GM18870 (cell line): ENCODE results near the gene OXTR.
A peak's percentile ranks its signal among the peaks of the same experiment; 100 is the strongest.

ENCODE experiments used
- ATAC-seq: cut with Tn5 transposase; IDR thresholded peaks from one replicate; pipeline ENCODE4 v1.9.1; 2021; ENCODE audit warnings: moderate library complexity; ENCODE audit not compliant: unreplicated experiment

Gene OXTR

DNA sequence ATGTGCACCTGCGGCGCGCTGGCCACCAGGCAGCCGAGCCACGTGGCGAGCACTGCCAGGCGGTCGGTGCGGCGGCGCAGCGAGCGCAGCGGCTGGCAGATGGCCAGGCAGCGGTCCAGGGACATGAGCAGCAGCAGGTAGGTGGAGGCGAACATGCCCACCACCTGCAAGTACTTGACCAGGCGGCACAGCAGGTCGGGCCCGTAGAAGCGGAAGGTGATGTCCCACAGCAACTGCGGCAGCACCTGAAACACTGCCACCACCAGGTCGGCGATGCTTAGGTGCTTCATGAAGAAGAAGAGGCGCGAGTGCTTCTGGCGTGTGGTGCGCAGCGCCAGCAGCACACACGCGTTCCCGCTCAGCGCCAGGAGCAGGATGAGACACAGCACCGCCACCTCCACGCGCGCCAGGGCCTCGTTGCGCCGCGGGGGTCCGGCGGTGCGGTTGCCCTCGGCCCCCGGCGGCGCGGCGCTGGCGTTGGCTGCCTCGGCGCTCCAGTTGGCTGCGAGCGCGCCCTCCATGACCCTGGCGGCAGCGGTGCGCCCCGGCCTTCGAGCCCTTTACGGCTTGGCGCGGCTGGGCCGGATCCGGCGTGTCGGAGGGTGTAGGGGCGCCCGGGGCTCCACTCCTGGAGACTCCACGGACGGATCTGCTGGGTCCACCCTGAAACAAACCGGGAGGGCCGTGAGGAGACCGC lies 1.6 kb downstream of the OXTR start:
- peak; percentile 38 for ATAC-seq

GRCh38 chr3:8767256-8767666 lies 2.2 kb downstream of the OXTR start:
- no peak for ATAC-seq

GRCh38 chr3:8766148-8766547 lies 3.3 kb downstream of the OXTR start:
- ATAC-seq = no peak

GRCh38 chr3:8765528-8765927 lies 3.9 kb downstream of the OXTR start:
- no peak for ATAC-seq

- ATAC-seq = no peak
These were observed 4.9 kb downstream of the OXTR start for GRCh38 chr3:8764528-8764927.

DNA sequence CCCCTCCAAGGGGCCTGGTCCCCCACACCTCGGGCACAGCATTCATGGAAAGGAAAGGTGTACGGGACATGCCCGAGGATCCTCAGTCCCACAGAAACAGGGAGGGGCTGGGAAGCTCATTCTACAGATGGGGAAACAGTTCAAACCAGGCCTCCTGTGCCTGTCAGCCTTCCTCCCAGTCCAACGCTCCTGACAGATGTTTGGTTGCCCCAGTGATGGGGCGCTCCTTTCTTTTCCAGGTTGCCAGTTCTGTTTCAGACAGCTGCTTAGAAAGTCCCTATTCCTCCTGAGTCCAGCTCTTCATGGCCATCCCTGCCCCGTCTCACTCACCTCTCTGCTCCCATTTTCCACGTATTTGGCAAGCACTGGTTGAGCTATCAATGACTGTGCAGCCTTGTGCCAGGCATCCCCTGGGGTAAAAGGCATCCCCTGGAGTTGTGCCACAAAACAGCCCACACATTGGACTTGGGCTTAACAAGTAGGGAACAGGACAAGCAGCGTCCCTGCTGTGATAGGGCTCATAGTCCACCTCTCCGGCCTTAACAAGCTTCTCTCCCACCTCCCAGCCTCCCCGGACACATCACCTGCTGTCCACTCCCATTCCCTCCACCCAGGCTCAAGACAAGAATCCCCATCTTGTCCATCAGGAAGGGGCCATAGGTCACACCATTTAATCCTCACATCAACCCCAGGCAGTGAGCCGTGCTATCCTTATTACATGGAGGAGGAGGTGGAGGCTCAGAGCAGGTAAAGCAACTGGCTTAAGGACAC lies 6.6 kb downstream of the OXTR start:
- ATAC-seq = no peak

DNA sequence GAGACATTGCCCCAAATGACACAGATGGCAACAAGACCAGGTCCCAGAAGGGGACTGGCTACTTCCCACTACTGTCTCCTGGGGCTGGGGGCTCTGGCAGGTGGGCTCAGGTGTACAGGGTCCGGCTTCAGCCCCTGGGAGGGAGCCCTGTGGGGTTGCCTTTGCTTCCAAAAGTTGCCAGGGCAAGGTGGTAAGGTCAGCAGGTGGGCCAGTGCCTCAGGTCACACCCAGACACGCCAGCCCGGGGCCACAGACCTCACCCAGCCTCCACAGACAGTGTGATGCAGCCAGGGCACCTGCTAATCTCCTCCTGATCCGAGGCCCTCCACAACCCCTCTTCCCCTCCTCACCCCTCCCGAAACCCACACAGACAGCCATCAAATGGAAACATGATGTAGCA lies 7.5 kb downstream of the OXTR start:
- ATAC-seq = no peak

- ATAC-seq = no peak
These were observed 8.9 kb downstream of the OXTR start for GRCh38 chr3:8760506-8760905.

- ATAC-seq = no peak
These were observed 9.3 kb downstream of the OXTR start for GRCh38 chr3:8760091-8760490.

GRCh38 chr3:8759038-8759707 lies 10.2 kb downstream of the OXTR start:
- no peak for ATAC-seq

- ATAC-seq = no peak
These were observed 11.6 kb downstream of the OXTR start for GRCh38 chr3:8757551-8758518.

- ATAC-seq = no peak
These were observed 12.7 kb downstream of the OXTR start for GRCh38 chr3:8756671-8757070.

- ATAC-seq = no peak
These were observed 13.7 kb downstream of the OXTR start for GRCh38 chr3:8755564-8756237.

DNA sequence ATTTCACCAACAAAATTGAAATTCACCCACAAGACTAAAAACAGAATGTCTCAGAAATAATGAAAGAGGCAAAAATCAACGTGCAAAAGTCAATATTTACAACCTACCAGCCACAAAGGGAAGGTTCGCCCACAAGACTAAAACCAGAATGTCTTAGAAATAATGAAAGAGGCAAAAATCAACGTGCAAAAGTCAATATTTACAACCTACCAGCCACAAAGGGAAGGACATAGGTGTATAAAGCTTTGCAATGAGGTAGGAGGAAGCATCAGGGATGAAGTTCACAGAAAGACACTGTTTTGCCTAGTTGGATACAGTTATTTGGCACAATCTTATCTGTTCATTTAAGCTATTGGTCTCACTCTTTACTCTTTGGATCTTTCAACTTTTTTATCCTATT lies 14.3 kb downstream of the OXTR start:
- ATAC-seq = no peak

- no peak for ATAC-seq
These were observed 16.6 kb downstream of the OXTR start for GRCh38 chr3:8752832-8753231.

- ATAC-seq = no peak
These were observed 20.1 kb downstream of the OXTR start for GRCh38 chr3:8749316-8749715.

DNA sequence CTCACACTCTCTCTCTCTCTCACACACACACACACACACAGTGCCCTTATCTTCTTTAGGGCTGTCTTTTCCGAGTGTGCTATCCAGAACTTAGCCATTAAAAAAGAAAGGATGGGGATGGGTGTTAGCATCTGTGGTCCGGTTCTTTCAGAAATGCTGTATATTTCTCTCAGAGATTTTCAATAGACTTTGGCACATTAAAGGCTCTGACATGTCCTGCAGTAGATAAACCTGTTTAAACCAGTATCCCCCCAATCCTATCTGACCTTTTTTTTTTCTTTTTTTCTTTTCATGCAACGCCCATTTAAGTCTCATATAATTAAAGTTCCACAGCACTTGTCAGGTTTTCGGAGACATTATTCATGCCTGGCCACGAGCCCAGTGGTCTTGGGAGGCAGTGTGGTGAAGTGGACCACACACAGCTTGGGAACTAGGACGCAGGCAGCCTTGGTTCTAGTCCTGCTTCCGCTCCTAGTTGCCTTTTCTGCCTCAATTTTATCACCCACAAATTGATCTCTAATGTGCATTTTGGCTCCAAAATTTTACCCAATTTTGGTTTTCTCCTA lies 22.6 kb downstream of the OXTR start:
- no peak for ATAC-seq

DNA sequence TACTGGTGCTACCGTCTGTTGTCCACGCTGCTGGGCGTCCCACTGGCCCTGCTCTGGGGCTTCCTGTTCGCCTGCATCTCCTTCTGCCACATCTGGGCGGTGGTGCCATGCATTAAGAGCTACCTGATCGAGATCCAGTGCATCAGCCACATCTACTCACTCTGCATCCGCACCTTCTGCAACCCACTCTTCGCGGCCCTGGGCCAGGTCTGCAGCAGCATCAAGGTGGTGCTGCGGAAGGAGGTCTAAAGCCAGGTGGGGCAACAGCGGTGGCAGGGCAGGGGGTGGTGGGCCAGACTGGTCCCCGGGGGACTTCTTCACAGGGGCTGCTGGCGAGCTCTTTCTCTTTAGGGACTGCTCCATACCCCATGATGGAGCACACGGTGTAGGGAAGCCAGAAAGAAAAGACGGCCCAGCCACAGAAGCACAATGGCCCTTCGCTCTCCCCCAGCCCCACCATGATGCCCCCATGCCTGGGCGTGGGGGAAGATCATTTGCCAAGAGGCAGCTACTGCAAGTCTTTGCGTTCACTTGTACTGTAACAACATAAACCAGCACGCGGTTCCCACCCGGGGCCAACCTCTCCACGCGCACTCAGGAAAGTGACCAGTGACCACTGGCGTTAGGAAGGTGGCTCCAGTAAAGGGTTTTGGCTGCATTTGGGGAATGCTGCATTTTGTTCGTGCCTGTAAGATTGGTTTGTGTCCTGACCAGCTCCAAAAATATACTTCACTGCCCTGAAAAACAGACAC lies 23.6 kb downstream of the OXTR start:
- no peak for ATAC-seq

DNA sequence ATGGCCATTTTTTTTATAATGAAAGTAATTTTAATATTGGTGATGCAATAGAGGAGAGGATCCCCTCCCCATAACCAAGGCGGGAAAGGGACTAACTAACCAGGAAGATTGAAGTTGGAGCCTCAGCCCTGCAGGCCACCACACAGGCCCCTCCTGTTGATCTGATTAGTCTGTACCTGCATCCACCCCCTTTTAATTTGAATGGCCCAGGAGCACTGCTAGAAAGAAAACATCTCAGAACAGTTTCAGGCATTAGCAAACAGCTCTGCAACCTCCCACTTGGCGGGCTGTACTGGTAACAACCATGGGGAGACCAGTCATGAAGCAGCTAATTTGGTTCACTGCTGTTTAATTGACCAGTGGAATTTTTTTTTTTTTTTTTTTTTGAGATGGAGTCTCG lies 25.5 kb downstream of the OXTR start:
- no peak for ATAC-seq
